Ishikawa (cell line): ENCODE results near the gene AGPAT4.

Experiments used
- CEBPB ChIP-seq: IDR thresholded peaks from 2 replicates; pipeline ENCODE4 v1.6.1; 2012
- CREB1 ChIP-seq: IDR thresholded peaks from 2 replicates; pipeline ENCODE4 v1.6.1; 2012; ENCODE audit warnings: low read depth
- EGR1 ChIP-seq: IDR thresholded peaks from 2 replicates; pipeline ENCODE4 v1.6.1; 2012
- EP300 ChIP-seq: IDR thresholded peaks from 2 replicates; pipeline ENCODE4 v1.6.1; 2012; ENCODE audit warnings: borderline replicate concordance
- FOXM1 ChIP-seq: IDR thresholded peaks from 2 replicates; pipeline ENCODE4 v1.6.1; 2012; ENCODE audit warnings: low read depth, borderline replicate concordance
- NFIC ChIP-seq: IDR thresholded peaks from 2 replicates; pipeline ENCODE4 v1.6.1; 2012
- RAD21 ChIP-seq: IDR thresholded peaks from 2 replicates; pipeline ENCODE4 v1.6.1; 2012; ENCODE audit warnings: low read depth
- TAF1 ChIP-seq: IDR thresholded peaks from 2 replicates; pipeline ENCODE4 v1.6.1; 2012; ENCODE audit warnings: low read depth, mild to moderate bottlenecking
- TCF12 ChIP-seq: IDR thresholded peaks from 2 replicates; pipeline ENCODE4 v1.6.1; 2012; ENCODE audit warnings: low read depth
- TEAD4 ChIP-seq: IDR thresholded peaks from 2 replicates; pipeline ENCODE4 v1.6.1; 2012
- YY1 ChIP-seq: IDR thresholded peaks from 2 replicates; pipeline ENCODE4 v1.6.1; 2012; ENCODE audit warnings: low read depth
- ZBTB7A ChIP-seq: IDR thresholded peaks from 2 replicates; pipeline ENCODE4 v1.6.1; 2012; ENCODE audit warnings: low read depth
- TF ChIP-seq, protein P1 (sequence below): IDR thresholded peaks from 2 replicates; pipeline ENCODE4 v1.6.1; 2012; ENCODE audit warnings: low read depth, mild to moderate bottlenecking
- TF ChIP-seq, protein P2 (sequence below): IDR thresholded peaks from 2 replicates; pipeline ENCODE4 v1.6.1; 2012
- TF ChIP-seq, protein P3 (sequence below): IDR thresholded peaks from 2 replicates; pipeline ENCODE4 v1.6.1; 2012

The AGPAT4 gene

DNA sequence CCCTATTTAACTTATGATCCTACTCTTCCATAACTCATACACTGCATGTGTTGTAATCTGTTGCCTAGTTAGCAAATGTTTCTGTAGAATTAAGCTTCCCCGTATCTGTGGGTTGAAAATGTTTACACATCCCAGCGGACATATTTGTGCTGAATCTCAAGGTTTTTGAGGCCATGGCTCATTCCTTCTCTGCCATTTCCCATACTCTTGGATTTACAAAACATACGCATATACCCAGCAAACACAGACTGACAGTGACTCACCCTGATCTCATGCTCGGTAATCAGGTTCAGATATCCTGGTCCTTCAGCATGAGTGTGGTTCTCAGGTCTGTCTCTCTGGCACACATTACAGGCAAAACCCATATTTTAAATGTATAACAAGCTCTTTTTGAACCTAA lies 58.7 kb downstream of the AGPAT4 start:
- TF ChIP-seq TAF1 = no peak
- no peak for TF ChIP-seq ZBTB7A
- no peak for TF ChIP-seq EP300
- TF ChIP-seq, protein P1, sequence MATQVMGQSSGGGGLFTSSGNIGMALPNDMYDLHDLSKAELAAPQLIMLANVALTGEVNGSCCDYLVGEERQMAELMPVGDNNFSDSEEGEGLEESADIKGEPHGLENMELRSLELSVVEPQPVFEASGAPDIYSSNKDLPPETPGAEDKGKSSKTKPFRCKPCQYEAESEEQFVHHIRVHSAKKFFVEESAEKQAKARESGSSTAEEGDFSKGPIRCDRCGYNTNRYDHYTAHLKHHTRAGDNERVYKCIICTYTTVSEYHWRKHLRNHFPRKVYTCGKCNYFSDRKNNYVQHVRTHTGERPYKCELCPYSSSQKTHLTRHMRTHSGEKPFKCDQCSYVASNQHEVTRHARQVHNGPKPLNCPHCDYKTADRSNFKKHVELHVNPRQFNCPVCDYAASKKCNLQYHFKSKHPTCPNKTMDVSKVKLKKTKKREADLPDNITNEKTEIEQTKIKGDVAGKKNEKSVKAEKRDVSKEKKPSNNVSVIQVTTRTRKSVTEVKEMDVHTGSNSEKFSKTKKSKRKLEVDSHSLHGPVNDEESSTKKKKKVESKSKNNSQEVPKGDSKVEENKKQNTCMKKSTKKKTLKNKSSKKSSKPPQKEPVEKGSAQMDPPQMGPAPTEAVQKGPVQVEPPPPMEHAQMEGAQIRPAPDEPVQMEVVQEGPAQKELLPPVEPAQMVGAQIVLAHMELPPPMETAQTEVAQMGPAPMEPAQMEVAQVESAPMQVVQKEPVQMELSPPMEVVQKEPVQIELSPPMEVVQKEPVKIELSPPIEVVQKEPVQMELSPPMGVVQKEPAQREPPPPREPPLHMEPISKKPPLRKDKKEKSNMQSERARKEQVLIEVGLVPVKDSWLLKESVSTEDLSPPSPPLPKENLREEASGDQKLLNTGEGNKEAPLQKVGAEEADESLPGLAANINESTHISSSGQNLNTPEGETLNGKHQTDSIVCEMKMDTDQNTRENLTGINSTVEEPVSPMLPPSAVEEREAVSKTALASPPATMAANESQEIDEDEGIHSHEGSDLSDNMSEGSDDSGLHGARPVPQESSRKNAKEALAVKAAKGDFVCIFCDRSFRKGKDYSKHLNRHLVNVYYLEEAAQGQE = no peak
- no peak for TF ChIP-seq EGR1
- no peak for TF ChIP-seq TEAD4
- no peak for TF ChIP-seq YY1

DNA sequence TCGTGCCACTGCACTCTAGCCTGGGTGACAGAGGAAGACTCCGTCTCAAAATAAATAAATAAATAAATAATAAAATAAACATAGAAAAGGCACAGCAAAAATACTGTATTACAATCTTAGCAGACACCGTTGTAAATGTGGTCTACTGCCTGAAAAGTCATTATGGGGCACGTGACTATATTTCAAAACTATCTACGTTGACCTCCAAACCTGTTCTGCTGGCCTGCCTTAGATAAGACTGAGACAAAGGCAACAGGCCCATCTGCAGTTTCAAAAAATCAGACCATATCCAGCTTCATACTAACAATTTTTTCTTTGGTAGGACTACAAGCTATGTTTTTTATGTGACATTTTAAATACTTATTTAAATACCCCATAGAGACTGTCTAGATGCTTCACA lies 59.1 kb downstream of the AGPAT4 start:
- TF ChIP-seq, protein P2, sequence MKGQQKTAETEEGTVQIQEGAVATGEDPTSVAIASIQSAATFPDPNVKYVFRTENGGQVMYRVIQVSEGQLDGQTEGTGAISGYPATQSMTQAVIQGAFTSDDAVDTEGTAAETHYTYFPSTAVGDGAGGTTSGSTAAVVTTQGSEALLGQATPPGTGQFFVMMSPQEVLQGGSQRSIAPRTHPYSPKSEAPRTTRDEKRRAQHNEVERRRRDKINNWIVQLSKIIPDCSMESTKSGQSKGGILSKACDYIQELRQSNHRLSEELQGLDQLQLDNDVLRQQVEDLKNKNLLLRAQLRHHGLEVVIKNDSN = no peak
- TF ChIP-seq, protein P1 = no peak
- no peak for TF ChIP-seq YY1
- TF ChIP-seq CEBPB = no peak
- no peak for TF ChIP-seq ZBTB7A
- TF ChIP-seq RAD21 = no peak
- no peak for TF ChIP-seq NFIC
- no peak for TF ChIP-seq FOXM1
- no peak for TF ChIP-seq EGR1
- no peak for TF ChIP-seq CREB1
- TF ChIP-seq TEAD4 = no peak
- no peak for TF ChIP-seq EP300
- no peak for TF ChIP-seq TAF1
- TF ChIP-seq, protein P3, sequence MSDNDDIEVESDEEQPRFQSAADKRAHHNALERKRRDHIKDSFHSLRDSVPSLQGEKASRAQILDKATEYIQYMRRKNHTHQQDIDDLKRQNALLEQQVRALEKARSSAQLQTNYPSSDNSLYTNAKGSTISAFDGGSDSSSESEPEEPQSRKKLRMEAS = no peak
- TF ChIP-seq TCF12 = no peak

DNA sequence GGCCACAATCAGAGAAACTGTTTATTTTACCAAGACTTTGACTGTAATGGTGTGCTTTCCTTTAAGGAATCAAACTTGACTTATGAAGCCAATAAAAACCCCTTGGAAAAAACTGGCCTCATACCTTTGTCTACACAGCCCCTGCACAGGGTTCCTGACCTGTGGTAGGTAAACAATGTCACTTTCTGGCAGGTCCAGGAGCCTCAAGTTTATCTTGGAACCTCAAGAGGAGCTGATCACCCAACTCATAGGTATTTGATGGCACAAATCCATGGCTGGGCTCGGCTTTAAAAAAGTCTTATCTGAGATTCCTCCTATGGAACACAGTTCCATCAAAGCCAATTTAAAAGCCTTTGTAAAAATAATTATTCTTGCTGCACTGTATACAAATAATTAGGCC lies 61.0 kb downstream of the AGPAT4 start:
- TF ChIP-seq NFIC = no peak

DNA sequence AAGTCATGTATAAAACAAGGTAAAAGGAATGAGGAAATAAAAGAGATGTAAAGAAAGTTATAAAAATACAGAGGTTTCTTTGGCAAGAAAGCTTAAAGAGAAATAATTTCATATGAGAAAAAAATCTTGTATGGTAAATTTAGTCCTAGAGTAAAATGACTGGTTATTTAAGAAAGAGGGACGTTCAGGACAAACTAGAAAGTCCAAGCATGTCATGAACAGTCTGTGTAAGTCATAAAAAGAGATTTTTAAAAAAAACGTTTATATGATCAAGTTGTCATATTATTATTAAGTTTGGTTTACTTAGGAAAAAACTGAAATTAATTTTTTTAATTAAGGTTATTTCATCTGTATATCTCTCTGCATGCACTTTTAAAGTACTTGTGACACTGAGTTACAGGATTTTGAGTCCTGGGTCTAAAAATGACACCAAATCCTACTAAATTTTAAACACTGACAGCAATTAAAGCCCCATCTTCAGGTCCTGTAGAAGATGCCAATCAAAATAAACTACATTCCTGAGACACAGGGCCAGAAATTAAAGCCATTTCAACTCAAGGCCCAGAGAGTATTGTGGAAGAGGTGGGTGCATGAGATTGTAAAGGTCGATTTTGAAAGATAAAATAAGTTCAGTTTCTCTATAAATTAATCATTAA lies 62.4 kb downstream of the AGPAT4 start:
- TF ChIP-seq TCF12 (no peak), TAF1 (no peak), TEAD4 (no peak), FOXM1 (no peak), YY1 (no peak), CEBPB (no peak), ZBTB7A (no peak)
- TF ChIP-seq, protein P3 = no peak

DNA sequence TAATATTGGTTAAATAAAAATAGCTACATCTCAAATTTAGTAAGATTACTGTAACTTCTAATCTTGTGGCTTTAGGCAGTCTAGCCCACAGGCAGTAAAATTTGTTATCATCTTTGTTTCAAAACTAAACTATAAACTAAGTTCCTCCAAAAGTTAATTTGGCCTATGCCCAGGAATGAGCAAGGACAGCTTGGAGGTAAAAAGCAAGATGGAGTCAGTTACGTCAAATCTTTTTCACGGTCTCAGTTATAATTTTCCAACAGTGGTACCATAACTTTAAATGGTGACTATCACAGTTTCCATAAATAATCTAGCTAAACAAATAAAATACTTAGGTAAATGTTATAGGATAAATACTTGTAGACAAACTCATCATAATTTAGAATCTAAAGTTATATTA lies 63.0 kb downstream of the AGPAT4 start:
- TF ChIP-seq EP300 = no peak
- TF ChIP-seq, protein P2 = no peak
- TF ChIP-seq TEAD4 = no peak
- no peak for TF ChIP-seq EGR1

DNA sequence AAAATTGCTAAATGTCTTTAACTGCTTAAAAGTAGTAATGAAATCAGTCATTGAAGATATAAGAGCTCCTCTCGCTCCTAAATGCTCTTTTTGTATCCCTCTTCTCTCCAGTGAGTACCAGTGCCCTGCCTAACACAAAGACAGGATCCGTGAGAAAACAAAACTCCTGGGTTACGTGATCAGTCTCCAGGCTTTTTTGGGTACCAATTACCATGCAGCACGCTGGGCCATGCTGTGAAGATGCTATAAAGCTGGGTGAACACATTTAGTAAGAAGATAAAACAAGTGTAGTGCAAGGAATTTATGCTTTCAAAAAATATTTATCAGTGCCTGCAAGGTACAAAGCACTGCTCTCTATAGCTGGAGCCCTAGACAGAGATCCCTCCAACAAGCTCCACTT lies 66.7 kb downstream of the AGPAT4 start:
- TF ChIP-seq CREB1 = no peak
- TF ChIP-seq, protein P3 = no peak
- no peak for TF ChIP-seq YY1
- TF ChIP-seq TCF12 = no peak
- TF ChIP-seq EGR1 = no peak
- TF ChIP-seq, protein P2 = no peak
- no peak for TF ChIP-seq RAD21
- TF ChIP-seq FOXM1 = no peak
- TF ChIP-seq, protein P1 = no peak
- TF ChIP-seq NFIC = no peak
- TF ChIP-seq TAF1 = no peak
